ENCODE measurements around the gene NUDT8.

NUDT8 gene

GRCh38 chr11:67586568-67587250 lies 43.0 kb downstream of the NUDT8 start:
- Histone ChIP-seq H3K4me3 (ENCODE audit: low read depth, low read length) (no peak overlapping the region), H3K27ac (no peak overlapping the region)
- TF ChIP-seq, protein P1, sequence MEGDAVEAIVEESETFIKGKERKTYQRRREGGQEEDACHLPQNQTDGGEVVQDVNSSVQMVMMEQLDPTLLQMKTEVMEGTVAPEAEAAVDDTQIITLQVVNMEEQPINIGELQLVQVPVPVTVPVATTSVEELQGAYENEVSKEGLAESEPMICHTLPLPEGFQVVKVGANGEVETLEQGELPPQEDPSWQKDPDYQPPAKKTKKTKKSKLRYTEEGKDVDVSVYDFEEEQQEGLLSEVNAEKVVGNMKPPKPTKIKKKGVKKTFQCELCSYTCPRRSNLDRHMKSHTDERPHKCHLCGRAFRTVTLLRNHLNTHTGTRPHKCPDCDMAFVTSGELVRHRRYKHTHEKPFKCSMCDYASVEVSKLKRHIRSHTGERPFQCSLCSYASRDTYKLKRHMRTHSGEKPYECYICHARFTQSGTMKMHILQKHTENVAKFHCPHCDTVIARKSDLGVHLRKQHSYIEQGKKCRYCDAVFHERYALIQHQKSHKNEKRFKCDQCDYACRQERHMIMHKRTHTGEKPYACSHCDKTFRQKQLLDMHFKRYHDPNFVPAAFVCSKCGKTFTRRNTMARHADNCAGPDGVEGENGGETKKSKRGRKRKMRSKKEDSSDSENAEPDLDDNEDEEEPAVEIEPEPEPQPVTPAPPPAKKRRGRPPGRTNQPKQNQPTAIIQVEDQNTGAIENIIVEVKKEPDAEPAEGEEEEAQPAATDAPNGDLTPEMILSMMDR (IDR thresholded peaks at IDR 0.05; ENCODE audit: low read depth, low read length, missing control alignments) = no peak

GRCh38 chr11:67585911-67586310 lies 43.8 kb downstream of the NUDT8 start:
- no peak overlapping the region for H3K27ac ChIP-seq
- DNase-seq = no peak
- H3K36me3 ChIP-seq (replicated peaks) = peaks cover 33% of the 10 kb centered on the region
- TF ChIP-seq, protein P1 (IDR thresholded peaks at IDR 0.05; ENCODE audit: low read depth, low read length, missing control alignments) = no peak
- no peaks in the 10 kb centered on the region for H3K27me3 ChIP-seq (replicated peaks)
- in situ Hi-C loops (cut with HindIII; ENCODE audit: low pct_ligation_motif_present, low sequenced_read_pairs) = no loop called here
- no peak overlapping the region for H3K4me3 ChIP-seq (ENCODE audit: low read depth, low read length)

More at GRCh38 chr11:67586568-67587250, 43.0 kb downstream of the NUDT8 start:
- in situ Hi-C loops (cut with HindIII; ENCODE audit: low pct_ligation_motif_present, low sequenced_read_pairs) = no loop called here
- no peak for DNase-seq
- Histone ChIP-seq H3K27me3 (replicated peaks) (no peaks in the 10 kb centered on the region), H3K36me3 (replicated peaks) (peaks cover 33% of the 10 kb centered on the region)

DNA sequence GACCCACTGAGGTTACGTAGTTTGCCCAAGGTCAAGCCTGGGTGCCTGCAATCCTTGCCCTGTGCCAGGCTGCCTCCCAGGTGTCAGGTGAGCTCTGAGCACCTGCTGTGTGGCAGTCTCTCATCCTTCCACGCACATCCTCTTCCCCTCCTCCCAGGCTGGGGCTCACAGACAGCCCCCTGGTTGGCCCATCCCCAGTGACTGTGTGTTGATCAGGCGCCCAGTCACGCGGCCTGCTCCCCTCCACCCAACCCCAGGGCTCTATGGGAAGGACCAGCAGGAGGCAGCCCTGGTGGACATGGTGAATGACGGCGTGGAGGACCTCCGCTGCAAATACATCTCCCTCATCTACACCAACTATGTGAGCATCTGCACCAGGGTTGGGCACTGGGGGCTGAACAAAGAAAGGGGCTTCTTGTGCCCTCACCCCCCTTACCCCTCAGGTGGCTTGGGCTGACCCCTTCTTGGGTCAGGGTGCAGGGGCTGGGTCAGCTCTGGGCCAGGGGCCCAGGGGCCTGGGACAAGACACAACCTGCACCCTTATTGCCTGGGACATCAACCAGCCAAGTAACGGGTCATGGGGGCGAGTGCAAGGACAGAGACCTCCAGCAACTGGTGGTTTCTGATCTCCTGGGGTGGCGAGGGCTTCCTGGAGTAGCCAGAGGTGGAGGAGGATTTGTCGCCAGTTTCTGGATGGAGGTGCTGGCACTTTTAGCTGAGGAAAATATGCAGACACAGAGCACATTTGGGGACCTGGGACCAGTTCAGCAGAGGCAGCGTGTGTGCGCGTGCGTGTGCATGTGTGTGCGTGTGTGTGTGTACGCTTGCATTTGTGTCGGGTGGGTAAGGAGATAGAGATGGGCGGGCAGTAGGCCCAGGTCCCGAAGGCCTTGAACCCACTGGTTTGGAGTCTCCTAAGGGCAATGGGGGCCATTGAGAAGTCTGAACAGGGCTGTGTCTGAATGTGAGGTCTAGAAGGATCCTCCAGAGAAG lies 44.6 kb downstream of the NUDT8 start:
- no peak for DNase-seq
- no peaks in the 10 kb centered on the region for H3K27me3 ChIP-seq (replicated peaks)
- TF ChIP-seq, protein P1 (IDR thresholded peaks at IDR 0.05; ENCODE audit: low read depth, low read length, missing control alignments) = no peak
- peak overlapping the region; percentile 80 for H3K4me3 ChIP-seq (ENCODE audit: low read depth, low read length)
- H3K36me3 ChIP-seq (replicated peaks) = peaks cover 33% of the 10 kb centered on the region
- peak overlapping the region; percentile 85 for H3K27ac ChIP-seq
- in situ Hi-C loops (cut with HindIII; ENCODE audit: low pct_ligation_motif_present, low sequenced_read_pairs) = no loop called here

- no peak for DNase-seq
- H3K27ac ChIP-seq = peak overlapping the region; percentile 85
- H3K4me3 ChIP-seq (ENCODE audit: low read depth, low read length) = peak overlapping the region; percentile 80
- in situ Hi-C loops (cut with HindIII; ENCODE audit: low pct_ligation_motif_present, low sequenced_read_pairs) = no loop called here
- TF ChIP-seq, protein P1 (IDR thresholded peaks at IDR 0.05; ENCODE audit: low read depth, low read length, missing control alignments) = no peak
- H3K36me3 ChIP-seq (replicated peaks) = peaks cover 33% of the 10 kb centered on the region
- H3K27me3 ChIP-seq (replicated peaks) = no peaks in the 10 kb centered on the region
These were observed 45.4 kb downstream of the NUDT8 start for GRCh38 chr11:67584205-67584880.

DNA sequence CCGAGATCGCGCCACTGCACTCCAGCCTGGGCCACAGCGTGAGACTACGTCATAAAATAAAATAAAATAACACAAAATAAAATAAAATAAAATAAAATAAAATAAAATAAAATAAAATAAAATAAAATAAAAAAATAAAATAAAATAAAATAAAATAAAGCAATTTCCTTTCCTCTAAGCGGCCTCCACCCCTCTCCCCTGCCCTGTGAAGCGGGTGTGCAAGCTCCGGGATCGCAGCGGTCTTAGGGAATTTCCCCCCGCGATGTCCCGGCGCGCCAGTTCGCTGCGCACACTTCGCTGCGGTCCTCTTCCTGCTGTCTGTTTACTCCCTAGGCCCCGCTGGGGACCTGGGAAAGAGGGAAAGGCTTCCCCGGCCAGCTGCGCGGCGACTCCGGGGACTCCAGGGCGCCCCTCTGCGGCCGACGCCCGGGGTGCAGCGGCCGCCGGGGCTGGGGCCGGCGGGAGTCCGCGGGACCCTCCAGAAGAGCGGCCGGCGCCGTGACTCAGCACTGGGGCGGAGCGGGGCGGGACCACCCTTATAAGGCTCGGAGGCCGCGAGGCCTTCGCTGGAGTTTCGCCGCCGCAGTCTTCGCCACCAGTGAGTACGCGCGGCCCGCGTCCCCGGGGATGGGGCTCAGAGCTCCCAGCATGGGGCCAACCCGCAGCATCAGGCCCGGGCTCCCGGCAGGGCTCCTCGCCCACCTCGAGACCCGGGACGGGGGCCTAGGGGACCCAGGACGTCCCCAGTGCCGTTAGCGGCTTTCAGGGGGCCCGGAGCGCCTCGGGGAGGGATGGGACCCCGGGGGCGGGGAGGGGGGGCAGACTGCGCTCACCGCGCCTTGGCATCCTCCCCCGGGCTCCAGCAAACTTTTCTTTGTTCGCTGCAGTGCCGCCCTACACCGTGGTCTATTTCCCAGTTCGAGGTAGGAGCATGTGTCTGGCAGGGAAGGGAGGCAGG lies 46.2 kb downstream of the NUDT8 start, which contains the start of gene GSTP1:
Gene GSTP1, plus strand, starts transcription at position 566 of the 958 bp plus-strand sequence. Its CDS starts 32 bp downstream, at position 598.
- peak; percentile 75 for DNase-seq
- no peaks in the 10 kb centered on the region for H3K27me3 ChIP-seq (replicated peaks)
- TF ChIP-seq, protein P1 (IDR thresholded peaks at IDR 0.05; ENCODE audit: low read depth, low read length, missing control alignments) = peak; percentile 58
- peaks cover 32% of the 10 kb centered on the region for H3K36me3 ChIP-seq (replicated peaks)
- peak within 1 kb of the TSS; percentile 80 for H3K4me3 ChIP-seq (ENCODE audit: low read depth, low read length)
- H3K27ac ChIP-seq = peak within 1 kb of the TSS; percentile 85
- in situ Hi-C loops (cut with HindIII; ENCODE audit: low pct_ligation_motif_present, low sequenced_read_pairs) = no loop called here

All from brain microvascular endothelial cell (primary cell).